Karpas-422 (cell line): ENCODE data around the gene TLX1. TPM values are rescaled to one million over a fixed set of nuclear protein-coding genes. Genes with fewer than 3 reads are reported as not detected.
"Not testable (repeated sequence)": the region's sequence is repeated elsewhere in the genome, so short reads cannot be mapped to it uniquely, and the experiment has no call there.

ENCODE experiments used
- DNase-seq: peaks from one replicate; pipeline ENCODE4 v3.0.0-alpha.2; 2015
- H2AFZ ChIP-seq: fragments of 200-600 bp; sonication (generic); 2 replicates; pipeline ENCODE4 v1.6.1; 2014; ENCODE audit warnings: antibody characterized with exemption, low read length, mixed read lengths
- H3K27ac ChIP-seq: fragments of 200-600 bp; sonication (generic); 2 replicates; pipeline ENCODE4 v1.5.1; 2014; ENCODE audit warnings: mild to moderate bottlenecking, low read length, moderate library complexity
- H3K27me3 ChIP-seq: fragments of 200-600 bp; sonication (generic); 2 replicates; pipeline ENCODE4 v1.6.1; 2014; ENCODE audit warnings: low read length, mixed read lengths
- H3K36me3 ChIP-seq: fragments of 200-600 bp; sonication (generic); 2 replicates; pipeline ENCODE4 v1.6.1; 2014; ENCODE audit warnings: low read length, mixed read lengths; ENCODE audit not compliant: insufficient read depth
- H3K4me1 ChIP-seq: fragments of 200-600 bp; sonication (generic); 2 replicates; pipeline ENCODE4 v1.6.1; 2014; ENCODE audit warnings: mild to moderate bottlenecking, low read length, mixed read lengths
- H3K4me2 ChIP-seq: fragments of 200-600 bp; sonication (generic); 2 replicates; pipeline ENCODE4 v1.6.1; 2014; ENCODE audit warnings: low read length, low read depth, mild to moderate bottlenecking; ENCODE audit not compliant: poor library complexity, severe bottlenecking
- H3K4me3 ChIP-seq: fragments of 200-600 bp; sonication (generic); 2 replicates; pipeline ENCODE4 v1.5.1; 2014; ENCODE audit warnings: mild to moderate bottlenecking, antibody characterized with exemption, low read length, mixed read lengths
- H3K79me2 ChIP-seq: fragments of 200-600 bp; sonication (generic); 2 replicates; pipeline ENCODE4 v1.6.1; 2014; ENCODE audit warnings: mild to moderate bottlenecking, low read length, mixed read lengths
- H3K9ac ChIP-seq: fragments of 200-600 bp; sonication (generic); 2 replicates; pipeline ENCODE4 v1.6.0; 2014; ENCODE audit warnings: low read length
- H3K9me2 ChIP-seq: fragments of 200-600 bp; sonication (generic), shearing (Covaris generic); replicated peaks from 2 replicates; pipeline ENCODE4 v1.6.0; 2014; ENCODE audit warnings: mild to moderate bottlenecking, low read length, moderate library complexity; ENCODE audit not compliant: insufficient read depth
- H3K9me3 ChIP-seq: fragments of 300-700, 200-600 bp; sonication (generic); 2 replicates; pipeline ENCODE4 v1.6.1; 2014; ENCODE audit warnings: low read length, mixed read lengths
- H4K20me1 ChIP-seq: fragments of 200-600 bp; sonication (generic); 2 replicates; pipeline ENCODE4 v1.6.1; 2014; ENCODE audit warnings: mild to moderate bottlenecking, antibody characterized with exemption, low read length, low read depth; ENCODE audit not compliant: insufficient read depth
- total RNA-seq: library from RNA; depleted of rRNA; stranded (reverse); fragments of >200 nt; shearing (Covaris generic); gene quantifications from 2 replicates; pipeline ENCODE4 v1.2.3, GENCODE V29; 2014; ENCODE audit warnings: low replicate concordance

The TLX1 gene
- total RNA-seq, 1 experiment from 2014 or later, result not detected

GRCh38 chr10:101145750-101146391 lies 14.8 kb downstream of the TLX1 start:
- no peaks in the 10 kb centered on the region for H3K9me2 ChIP-seq
- no peak overlapping the region for H3K9ac ChIP-seq
- no peak overlapping the region for H3K4me2 ChIP-seq
- H3K4me1 ChIP-seq, result no peaks in the 10 kb centered on the region
- no peak for DNase-seq
- no peak overlapping the region for H3K4me3 ChIP-seq
- no peaks in the 10 kb centered on the region for H4K20me1 ChIP-seq
- no peak overlapping the region for H2AFZ ChIP-seq
- H3K9me3 ChIP-seq, result no peaks in the 10 kb centered on the region
- H3K27ac ChIP-seq, result no peak overlapping the region
- H3K36me3 ChIP-seq, result no peaks in the 10 kb centered on the region
- H3K27me3 ChIP-seq, result no peaks in the 10 kb centered on the region
- no peaks in the 10 kb centered on the region for H3K79me2 ChIP-seq

- Histone ChIP-seq H2AFZ (no peak overlapping the region), H3K36me3 (no peaks in the 10 kb centered on the region), H3K4me3 (no peak overlapping the region), H3K4me1 (no peaks in the 10 kb centered on the region), H4K20me1 (no peaks in the 10 kb centered on the region), H3K9me3 (no peaks in the 10 kb centered on the region), H3K9ac (no peak overlapping the region), H3K4me2 (no peak overlapping the region), H3K9me2 (no peaks in the 10 kb centered on the region), H3K79me2 (no peaks in the 10 kb centered on the region), H3K27ac (no peak overlapping the region), H3K27me3 (no peaks in the 10 kb centered on the region)
- DNase-seq, result no peak
Observed at GRCh38 chr10:101146392-101147251, 15.5 kb downstream of the TLX1 start.

- Histone ChIP-seq H3K9me3 (no peaks in the 10 kb centered on the region), H3K4me2 (no peak overlapping the region), H3K4me1 (no peaks in the 10 kb centered on the region), H4K20me1 (no peaks in the 10 kb centered on the region), H2AFZ (no peak overlapping the region), H3K27ac (no peak overlapping the region), H3K36me3 (no peaks in the 10 kb centered on the region), H3K9me2 (no peaks in the 10 kb centered on the region), H3K79me2 (no peaks in the 10 kb centered on the region), H3K9ac (no peak overlapping the region), H3K4me3 (no peak overlapping the region), H3K27me3 (no peaks in the 10 kb centered on the region)
- no peak for DNase-seq
Observed at GRCh38 chr10:101151395-101151794, 20.3 kb downstream of the TLX1 start.

GRCh38 chr10:101152316-101152715 lies 21.2 kb downstream of the TLX1 start:
- Histone ChIP-seq H3K4me1 (no peaks in the 10 kb centered on the region), H3K9ac (no peak overlapping the region), H2AFZ (no peak overlapping the region), H3K36me3 (no peaks in the 10 kb centered on the region), H3K9me2 (no peaks in the 10 kb centered on the region), H4K20me1 (no peaks in the 10 kb centered on the region), H3K9me3 (no peaks in the 10 kb centered on the region), H3K4me3 (no peak overlapping the region), H3K27ac (no peak overlapping the region), H3K27me3 (no peaks in the 10 kb centered on the region), H3K79me2 (no peaks in the 10 kb centered on the region), H3K4me2 (no peak overlapping the region)
- no peak for DNase-seq

GRCh38 chr10:101154506-101154905 lies 23.4 kb downstream of the TLX1 start:
- not testable (repeated sequence) for DNase-seq, H3K4me2 ChIP-seq, H3K9me2 ChIP-seq, H3K27me3 ChIP-seq, H3K36me3 ChIP-seq, H3K79me2 ChIP-seq, H3K9me3 ChIP-seq, H3K27ac ChIP-seq, H4K20me1 ChIP-seq, H3K9ac ChIP-seq, H2AFZ ChIP-seq, H3K4me3 ChIP-seq
- H3K4me1 ChIP-seq, result peaks cover 18% of the 10 kb centered on the region

GRCh38 chr10:101155896-101156295 lies 24.8 kb downstream of the TLX1 start:
- no peaks in the 10 kb centered on the region for H3K9me3 ChIP-seq
- no peak overlapping the region for H2AFZ ChIP-seq
- peaks cover 18% of the 10 kb centered on the region for H3K4me1 ChIP-seq
- H3K9me2 ChIP-seq, result no peaks in the 10 kb centered on the region
- DNase-seq, result no peak
- H3K4me2 ChIP-seq, result no peak overlapping the region
- H3K79me2 ChIP-seq, result no peaks in the 10 kb centered on the region
- H3K27me3 ChIP-seq, result no peaks in the 10 kb centered on the region
- H4K20me1 ChIP-seq, result no peaks in the 10 kb centered on the region
- H3K4me3 ChIP-seq, result no peak overlapping the region
- H3K36me3 ChIP-seq, result no peaks in the 10 kb centered on the region
- no peak overlapping the region for H3K27ac ChIP-seq
- H3K9ac ChIP-seq, result no peak overlapping the region

GRCh38 chr10:101157756-101158458 lies 26.8 kb downstream of the TLX1 start:
- no peak overlapping the region for H3K27ac ChIP-seq
- H3K9ac ChIP-seq, result no peak overlapping the region
- H4K20me1 ChIP-seq, result no peaks in the 10 kb centered on the region
- no peaks in the 10 kb centered on the region for H3K9me2 ChIP-seq
- peaks cover 18% of the 10 kb centered on the region for H3K4me1 ChIP-seq
- H3K36me3 ChIP-seq, result no peaks in the 10 kb centered on the region
- DNase-seq, result no peak
- H3K9me3 ChIP-seq, result no peaks in the 10 kb centered on the region
- H3K79me2 ChIP-seq, result no peaks in the 10 kb centered on the region
- no peak overlapping the region for H3K4me2 ChIP-seq
- H3K27me3 ChIP-seq, result no peaks in the 10 kb centered on the region
- no peak overlapping the region for H3K4me3 ChIP-seq
- H2AFZ ChIP-seq, result no peak overlapping the region

- no peaks in the 10 kb centered on the region for H3K9me3 ChIP-seq
- no peaks in the 10 kb centered on the region for H4K20me1 ChIP-seq
- H3K4me2 ChIP-seq, result peak overlapping the region; percentile 26
Observed at GRCh38 chr10:101158459-101159058, 27.5 kb downstream of the TLX1 start.

More at GRCh38 chr10:101158459-101159058, 27.5 kb downstream of the TLX1 start:
- H3K79me2 ChIP-seq, result no peaks in the 10 kb centered on the region
- no peak overlapping the region for H3K4me3 ChIP-seq
- H3K9ac ChIP-seq, result no peak overlapping the region
- H2AFZ ChIP-seq, result no peak overlapping the region
- H3K36me3 ChIP-seq, result no peaks in the 10 kb centered on the region
- H3K9me2 ChIP-seq, result no peaks in the 10 kb centered on the region
- DNase-seq, result peak; percentile 69
- no peaks in the 10 kb centered on the region for H3K27me3 ChIP-seq
- H3K4me1 ChIP-seq, result peaks cover 18% of the 10 kb centered on the region
- H3K27ac ChIP-seq, result no peak overlapping the region
